Heart left ventricle (tissue), 16 donors: ENCODE data around the gene ABR. TPM values are rescaled to one million over a fixed set of nuclear protein-coding genes. Genes with fewer than 3 reads are reported as not detected.

Experiments
- ATAC-seq, 4 donors: fragments of 200-7000 bp; cut with Tn5 transposase; one replicate each; pipeline ENCODE4 v1.9.1; 2020 to 2022; ENCODE audit warnings: moderate library complexity in 4 of 4, mild to moderate bottlenecking in 3 of 4, moderate number of reproducible peaks in 1 of 4
- DNase-seq, 5 donors: peaks; one replicate each; pipeline ENCODE4 v3.0.0-alpha.2; 2020
- H3K27ac ChIP-seq, 12 donors: fragments of 200-600 bp; sonication (generic) in 4 of 12; one replicate each; pipeline versions ENCODE4 v1.5.0 to v1.8.0; 2016 to 2022; ENCODE audit warnings: mild to moderate bottlenecking in 2 of 12
- H3K27me3 ChIP-seq, 9 donors: fragments of 200-600 bp; sonication (generic) in 2 of 9; one replicate each; pipeline versions ENCODE4 v1.5.1 to v1.8.0; 2016 to 2022; ENCODE audit warnings: mild to moderate bottlenecking in 3 of 9
- H3K36me3 ChIP-seq, 9 donors: fragments of 200-600 bp; sonication (generic) in 2 of 9; one replicate each; pipeline versions ENCODE4 v1.5.0 to v1.8.0; 2018 to 2022; ENCODE audit warnings: mild to moderate bottlenecking in 2 of 9
- H3K4me1 ChIP-seq, 12 donors: fragments of 200-600 bp; sonication (generic) in 4 of 12; one replicate each; pipeline versions ENCODE4 v1.5.0 to v1.8.0; 2016 to 2022; ENCODE audit warnings: mild to moderate bottlenecking in 3 of 12
- H3K4me3 ChIP-seq, 12 donors: fragments of 200-600 bp; sonication (generic) in 4 of 12; one replicate each; pipeline versions ENCODE4 v1.5.0 to v1.8.0; 2017 to 2022; ENCODE audit warnings: mild to moderate bottlenecking in 9 of 12, moderate library complexity in 4 of 12
- H3K9me3 ChIP-seq, 12 donors: fragments of 200-600 bp; sonication (generic) in 4 of 12; one replicate each; pipeline versions ENCODE4 v1.5.0 to v1.8.0; 2016 to 2022; ENCODE audit warnings: mild to moderate bottlenecking in 1 of 12
- POLR2A ChIP-seq, 2 donors: fragments of 450-650 bp; IDR thresholded peaks; one replicate each; pipeline ENCODE4 v1.6.1; 2017; ENCODE audit warnings: antibody characterized with exemption in 2 of 2, mild to moderate bottlenecking in 2 of 2, moderate library complexity in 2 of 2
- WGBS, 4 donors: extraction: QIAGEN DNeasy Blood & Tissue Kit in 2 of 4; methylation state at CpG; one replicate each; pipeline versions ENCODE4 v1.1.5 to v1.1.7; 2013 to 2018; 5-methylcytosine and 5-hydroxymethylcytosine counted together
- intact Hi-C, 10 donors: fragments of 100-400 bp; cut with DNase I; formaldehyde crosslinking; loops; one replicate each; pipeline versions ENCODE4 v1.11.1 to v1.14.2; 2022
- polyA plus RNA-seq, 2 donors: library from polyadenylated mRNA; stranded (reverse); fragments of 200-250 nt; gene quantifications; one replicate each; pipeline ENCODE4 v1.2.3, GENCODE V29; 2013
- total RNA-seq, 9 donors: library from RNA; depleted of rRNA in 2 of 9; stranded (reverse); fragments of >200 nt in 2 of 9; fragmentation: NEBNext Ultra II Directional in 3 of 9; extraction: Animal tissue kit (Norgen Biotek cat#: 25700) in 3 of 9; gene quantifications; one replicate each; pipeline versions ENCODE4 v1.1.0 to v1.2.4, GENCODE V29; 2016 to 2023
- TF ChIP-seq, protein P1 (sequence below), 12 donors: fragments of 200-600 bp; sonication (generic) in 4 of 12; IDR thresholded peaks; one replicate each; pipeline versions ENCODE4 v1.5.0 to v1.8.0; 2018 to 2022; ENCODE audit warnings: antibody characterized with exemption in 12 of 12, mild to moderate bottlenecking in 5 of 12
- donor health status: ischemic (EF 13 %, LVEDD 7.1; RV severe dilation, severe dysfunction).
- donor health status: healthy with polysubstance abuse.
- donor health status: DM: no; HTN: yes; CAD: no.
- donor health status: DM: no; HTN: no; CAD: no.
- donor health status: ischemic (EF 25% LVEDD 6.9; RV normal size, moderate dysfunction).
- donor health status: ischemic (EF 25% LVEDD 5.7; RV mildly dilated, moderate dysfunction).
- donor health status: healthy.
- donor health status: DM: yes; HTN: yes; CAD: no.
- donor health status: ischemic (EF 35%, LVEDD 5.7; RV mildly dilated, moderate dysfunction).
- donor health status: nonischemic (EF 11% LVEDD 7.7; RV severe dilation, severe dysfunction).
- donor health status: DM: yes; HTN: yes; CAD: no.
- donor health status: PGD.
- donor health status: ischemic (EF 29% LVEDD 5.4; RV normal size, mild dysfunction).
- donor health status: nonischemic (EF 23%, LVEDD 6.1; RV moderate dilation, normal function).

The ABR gene
- total and polyA plus RNA-seq, 11 donors = 64.5 to 171 (median 149) TPM

- intact Hi-C loops = loop anchor here in 4 of 10 donors (5.0 kb wide), 3 partner anchors 36 to 51 kb away; no protein-coding TSS in a partner anchor
- H3K4me3 ChIP-seq = no peak overlapping the region
- no peaks in the 10 kb centered on the region for H3K27me3 ChIP-seq
- peaks cover 16 to 95% (median 75%) of the 10 kb centered on the region in 12 donors for H3K4me1 ChIP-seq
- DNase-seq = no peak
- H3K27ac ChIP-seq = peak overlapping the region; percentile 43 to 89 (median 78)
- H3K9me3 ChIP-seq = no peaks in the 10 kb centered on the region
- peaks cover 0 to 93% (median 79%) of the 10 kb centered on the region in 9 donors for H3K36me3 ChIP-seq
- WGBS, 4 donors = 63 to 71% (median 69%) methylated on average over 10 to 16 of the region's 16 CpGs
- no peak for TF ChIP-seq POLR2A (IDR thresholded peaks at IDR 0.05)
- TF ChIP-seq, protein P1, sequence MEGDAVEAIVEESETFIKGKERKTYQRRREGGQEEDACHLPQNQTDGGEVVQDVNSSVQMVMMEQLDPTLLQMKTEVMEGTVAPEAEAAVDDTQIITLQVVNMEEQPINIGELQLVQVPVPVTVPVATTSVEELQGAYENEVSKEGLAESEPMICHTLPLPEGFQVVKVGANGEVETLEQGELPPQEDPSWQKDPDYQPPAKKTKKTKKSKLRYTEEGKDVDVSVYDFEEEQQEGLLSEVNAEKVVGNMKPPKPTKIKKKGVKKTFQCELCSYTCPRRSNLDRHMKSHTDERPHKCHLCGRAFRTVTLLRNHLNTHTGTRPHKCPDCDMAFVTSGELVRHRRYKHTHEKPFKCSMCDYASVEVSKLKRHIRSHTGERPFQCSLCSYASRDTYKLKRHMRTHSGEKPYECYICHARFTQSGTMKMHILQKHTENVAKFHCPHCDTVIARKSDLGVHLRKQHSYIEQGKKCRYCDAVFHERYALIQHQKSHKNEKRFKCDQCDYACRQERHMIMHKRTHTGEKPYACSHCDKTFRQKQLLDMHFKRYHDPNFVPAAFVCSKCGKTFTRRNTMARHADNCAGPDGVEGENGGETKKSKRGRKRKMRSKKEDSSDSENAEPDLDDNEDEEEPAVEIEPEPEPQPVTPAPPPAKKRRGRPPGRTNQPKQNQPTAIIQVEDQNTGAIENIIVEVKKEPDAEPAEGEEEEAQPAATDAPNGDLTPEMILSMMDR (IDR thresholded peaks at IDR 0.05) = no peak
- ATAC-seq = peak in 2 of 4 donors; percentile 4
Measured at GRCh38 chr17:1006054-1006453, 173.7 kb downstream of the ABR start.

DNA sequence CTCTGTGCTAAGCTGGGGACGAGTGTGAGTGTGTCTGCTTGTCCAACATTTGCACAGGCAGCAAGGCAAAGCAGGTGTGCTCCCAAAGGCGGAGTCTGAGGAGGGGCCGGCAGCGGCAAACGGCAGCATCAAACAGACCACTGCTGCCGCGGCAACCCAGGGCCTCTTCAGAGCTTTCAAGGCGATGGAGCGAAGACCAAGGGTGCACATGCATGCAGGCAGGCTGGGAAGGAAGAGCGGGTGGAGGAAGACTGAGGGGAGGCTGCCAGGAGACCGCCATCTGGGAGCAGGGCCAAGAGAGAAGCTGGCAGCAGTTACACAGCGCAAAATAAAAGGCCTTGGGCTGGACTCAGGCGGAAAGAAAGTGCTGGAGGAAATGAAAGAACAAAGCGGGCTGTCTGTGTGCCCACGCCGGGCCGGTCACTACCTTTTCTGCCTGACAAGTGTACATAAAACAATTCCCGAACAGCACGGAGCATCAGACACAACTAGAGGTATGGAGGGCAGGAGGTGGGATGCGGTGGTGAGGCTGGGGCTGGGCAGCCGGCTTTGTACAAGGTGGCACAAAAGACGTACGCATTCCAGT is 174.3 kb downstream of the ABR start:
- TF ChIP-seq, protein P1 (IDR thresholded peaks at IDR 0.05) = no peak
- no peak for TF ChIP-seq POLR2A (IDR thresholded peaks at IDR 0.05)
- H3K36me3 ChIP-seq = peaks cover 0 to 93% (median 79%) of the 10 kb centered on the region in 9 donors
- ATAC-seq (peak; percentile 21 to 55 (median 36)), DNase-seq (peak in 4 of 5 donors; percentile 68 to 82 (median 74))
- intact Hi-C loops = loop anchor here in 5 of 10 donors (2.0 to 5.0 kb wide), 6 partner anchors 17 to 52 kb away; no protein-coding TSS in a partner anchor
- WGBS, 4 donors = 25 to 39% (median 35%) methylated on average over 22 to 23 of the region's 23 CpGs
- H3K4me3 ChIP-seq = no peak overlapping the region
- peak overlapping the region; percentile 43 to 89 (median 78) for H3K27ac ChIP-seq
- H3K4me1 ChIP-seq = peaks cover 16 to 95% (median 79%) of the 10 kb centered on the region in 12 donors
- H3K9me3 ChIP-seq = no peaks in the 10 kb centered on the region
- H3K27me3 ChIP-seq = no peaks in the 10 kb centered on the region

DNA sequence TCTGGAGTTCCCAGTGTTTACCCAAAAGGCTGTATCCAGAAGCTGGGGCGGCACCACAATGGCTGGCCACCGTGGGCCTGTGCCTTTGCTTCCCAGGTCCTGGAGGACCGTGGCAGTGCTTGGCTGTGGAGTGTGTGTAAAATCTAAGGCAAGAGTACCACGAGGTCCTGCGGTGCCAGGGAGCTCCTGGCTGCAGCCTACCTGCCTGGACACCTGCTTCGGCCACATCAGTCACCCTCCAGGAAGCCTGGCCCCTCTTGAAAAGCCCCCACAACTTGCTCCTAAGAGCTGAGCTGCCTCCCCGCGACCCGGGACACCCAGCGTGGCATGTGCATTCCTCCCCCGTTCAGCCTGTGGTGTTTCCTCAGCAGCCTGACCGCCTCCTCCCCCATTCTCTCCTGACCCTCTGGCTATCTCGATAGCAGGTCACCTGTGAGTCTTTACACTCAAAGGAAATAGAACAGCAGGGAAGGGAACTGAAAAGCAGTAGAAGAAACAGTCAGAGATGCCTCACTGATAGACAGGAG is 174.9 kb downstream of the ABR start:
- no peak for DNase-seq
- Histone ChIP-seq H3K27me3 (no peaks in the 10 kb centered on the region), H3K4me3 (no peak overlapping the region), H3K9me3 (no peaks in the 10 kb centered on the region), H3K36me3 (peaks cover 0 to 93% (median 79%) of the 10 kb centered on the region in 9 donors), H3K27ac (peak overlapping the region in 10 of 12 donors; percentile 44 to 89 (median 81)), H3K4me1 (peaks cover 16 to 98% (median 81%) of the 10 kb centered on the region in 12 donors)
- 61 to 71% (median 65%) methylated on average over 10 to 13 of the region's 13 CpGs for WGBS, 4 donors
- no peak for ATAC-seq
- intact Hi-C loops = loop anchor here in 8 of 10 donors (2.0 to 5.0 kb wide), 6 partner anchors 18 to 52 kb away; no protein-coding TSS in a partner anchor
- TF ChIP-seq POLR2A (IDR thresholded peaks at IDR 0.05) = no peak
- TF ChIP-seq, protein P1 (IDR thresholded peaks at IDR 0.05) = no peak
